ENCODE results near the gene RFX4.
"Not testable (repeated sequence)": the region's sequence is repeated elsewhere in the genome, so short reads cannot be mapped to it uniquely, and the experiment has no call there.

RFX4 gene

DNA sequence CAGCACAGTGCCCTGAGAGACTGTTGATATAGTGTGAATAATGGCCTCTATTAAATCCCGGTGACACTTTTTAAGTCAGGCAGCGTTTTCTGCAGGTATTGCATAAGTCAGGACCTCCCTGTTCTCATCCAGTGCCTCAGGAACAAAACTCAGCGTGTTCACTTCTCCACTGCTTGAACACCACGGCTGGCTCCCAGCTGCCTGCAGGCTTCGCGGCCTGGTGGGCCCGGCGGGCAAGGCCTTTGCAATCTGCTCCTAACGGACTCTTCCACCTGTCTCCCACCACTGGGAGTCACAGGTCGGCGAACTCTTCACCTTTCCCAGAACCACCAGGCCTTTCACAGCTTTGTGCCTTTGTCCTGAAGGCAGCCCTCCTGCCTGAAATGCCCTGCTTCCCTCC is 18.7 kb downstream of the RFX4 start:
- ATAC-seq (ENCODE audit: low read depth), result no peak
- Mint-ChIP-seq H3K27ac (no peak overlapping the region), H3K27me3 (peaks cover 18% of the 10 kb centered on the region), H3K9me3 (no peaks in the 10 kb centered on the region), H3K36me3 (no peaks in the 10 kb centered on the region), H3K4me1 (peaks cover 2% of the 10 kb centered on the region), H3K4me3 (no peak overlapping the region)
- no peak for DNase-seq (ENCODE audit: low spot score in 2 of 2)

DNA sequence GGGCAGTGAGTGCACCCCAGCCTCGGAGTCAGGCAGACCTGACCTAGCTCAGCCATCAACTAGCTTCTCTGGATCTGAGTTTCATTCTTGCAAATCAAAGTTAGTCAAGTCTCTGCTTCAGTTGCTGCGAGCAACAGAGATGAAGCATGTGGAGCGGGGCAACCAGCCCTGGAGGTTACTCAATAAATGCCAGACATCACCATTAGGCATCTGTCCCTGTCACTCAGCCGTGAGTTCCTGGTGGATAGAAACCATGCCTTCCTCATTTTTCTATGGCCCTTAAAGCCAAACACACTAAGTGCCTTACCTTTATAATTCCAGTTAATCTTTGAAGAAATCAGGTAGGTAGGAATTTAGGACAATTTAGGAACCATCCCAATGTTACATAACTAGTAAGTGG is 19.3 kb downstream of the RFX4 start:
- H3K9me3 Mint-ChIP-seq, result no peaks in the 10 kb centered on the region
- H3K36me3 Mint-ChIP-seq, result no peaks in the 10 kb centered on the region
- H3K4me3 Mint-ChIP-seq, result no peak overlapping the region
- peaks cover 2% of the 10 kb centered on the region for H3K4me1 Mint-ChIP-seq
- DNase-seq (ENCODE audit: low spot score in 2 of 2), result no peak
- no peak overlapping the region for H3K27ac Mint-ChIP-seq
- ATAC-seq (ENCODE audit: low read depth), result no peak
- peaks cover 18% of the 10 kb centered on the region for H3K27me3 Mint-ChIP-seq

DNA sequence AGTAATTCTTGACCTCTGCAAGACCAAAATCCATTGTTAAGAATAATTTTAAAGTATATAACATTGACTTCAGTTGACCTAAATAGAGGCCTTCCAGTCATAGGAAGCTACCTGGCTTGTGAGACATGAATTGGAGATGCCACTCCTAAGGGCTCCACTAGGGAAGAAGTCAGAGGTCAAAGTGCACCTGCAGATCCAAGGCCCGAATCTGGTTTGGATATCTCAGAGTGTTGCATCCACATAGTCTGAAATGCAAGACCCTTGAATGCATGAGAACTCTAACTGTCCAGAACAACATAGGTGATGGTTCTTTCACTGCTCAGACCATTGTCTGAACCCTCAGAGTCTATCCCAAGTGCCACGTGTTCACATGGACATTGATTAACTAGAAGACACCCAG is 22.4 kb downstream of the RFX4 start:
- Mint-ChIP-seq H3K27ac (no peak overlapping the region), H3K27me3 (peaks cover 13% of the 10 kb centered on the region), H3K4me1 (peaks cover 2% of the 10 kb centered on the region), H3K9me3 (peaks cover under 1% of the 10 kb centered on the region), H3K4me3 (no peak overlapping the region), H3K36me3 (peaks cover under 1% of the 10 kb centered on the region)
- no peak for ATAC-seq (ENCODE audit: low read depth)
- DNase-seq (ENCODE audit: low spot score in 2 of 2), result no peak

DNA sequence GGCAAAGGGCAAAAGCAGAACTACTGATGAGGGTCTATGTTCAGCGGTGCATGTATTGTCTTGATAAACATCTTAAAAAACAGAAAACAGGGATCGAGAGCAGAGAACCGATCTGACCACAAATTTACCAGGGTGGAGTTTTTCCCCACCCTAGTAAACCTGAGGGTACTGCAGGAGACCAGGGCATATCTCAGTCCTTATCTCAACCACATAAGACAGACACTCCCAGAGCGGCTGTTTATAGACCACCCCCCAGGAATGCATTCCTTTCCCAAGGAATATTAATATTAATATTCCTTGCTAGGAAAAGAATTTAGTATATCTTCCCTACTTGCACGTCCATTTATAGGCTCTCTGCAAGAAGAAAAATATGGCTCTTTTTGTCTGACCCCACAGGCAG is 37.8 kb downstream of the RFX4 start:
- not testable (repeated sequence) for ATAC-seq (ENCODE audit: low read depth); H3K4me1 Mint-ChIP-seq; H3K27ac Mint-ChIP-seq; H3K4me3 Mint-ChIP-seq; DNase-seq (ENCODE audit: low spot score in 2 of 2); H3K36me3 Mint-ChIP-seq; H3K27me3 Mint-ChIP-seq
- peaks cover 13% of the 10 kb centered on the region for H3K9me3 Mint-ChIP-seq

DNA sequence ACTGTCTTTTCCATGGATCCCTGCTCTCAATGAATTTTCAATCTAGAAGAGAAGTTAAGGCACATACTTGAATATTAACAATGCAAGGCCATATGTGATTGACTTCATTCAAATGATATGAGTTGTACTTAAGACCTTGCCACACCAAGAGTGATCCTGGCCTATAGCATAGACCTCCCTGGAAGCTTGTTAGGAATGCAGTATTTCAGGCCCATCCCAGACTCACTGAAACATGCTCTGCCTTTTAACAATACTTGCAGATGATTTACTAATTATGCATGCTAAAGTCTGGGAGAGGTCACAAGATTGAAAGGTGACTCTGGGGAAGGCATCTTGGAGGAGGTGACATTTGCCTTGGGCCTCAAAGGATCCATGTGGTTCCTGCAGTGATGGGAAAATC is 43.2 kb downstream of the RFX4 start:
- ATAC-seq (ENCODE audit: low read depth) (no peak), DNase-seq (ENCODE audit: low spot score in 2 of 2) (no peak)
- H3K27me3 Mint-ChIP-seq, result peaks cover 5% of the 10 kb centered on the region
- no peaks in the 10 kb centered on the region for H3K9me3 Mint-ChIP-seq
- no peaks in the 10 kb centered on the region for H3K36me3 Mint-ChIP-seq
- no peak overlapping the region for H3K4me3 Mint-ChIP-seq
- H3K4me1 Mint-ChIP-seq, result no peaks in the 10 kb centered on the region
- no peak overlapping the region for H3K27ac Mint-ChIP-seq

DNA sequence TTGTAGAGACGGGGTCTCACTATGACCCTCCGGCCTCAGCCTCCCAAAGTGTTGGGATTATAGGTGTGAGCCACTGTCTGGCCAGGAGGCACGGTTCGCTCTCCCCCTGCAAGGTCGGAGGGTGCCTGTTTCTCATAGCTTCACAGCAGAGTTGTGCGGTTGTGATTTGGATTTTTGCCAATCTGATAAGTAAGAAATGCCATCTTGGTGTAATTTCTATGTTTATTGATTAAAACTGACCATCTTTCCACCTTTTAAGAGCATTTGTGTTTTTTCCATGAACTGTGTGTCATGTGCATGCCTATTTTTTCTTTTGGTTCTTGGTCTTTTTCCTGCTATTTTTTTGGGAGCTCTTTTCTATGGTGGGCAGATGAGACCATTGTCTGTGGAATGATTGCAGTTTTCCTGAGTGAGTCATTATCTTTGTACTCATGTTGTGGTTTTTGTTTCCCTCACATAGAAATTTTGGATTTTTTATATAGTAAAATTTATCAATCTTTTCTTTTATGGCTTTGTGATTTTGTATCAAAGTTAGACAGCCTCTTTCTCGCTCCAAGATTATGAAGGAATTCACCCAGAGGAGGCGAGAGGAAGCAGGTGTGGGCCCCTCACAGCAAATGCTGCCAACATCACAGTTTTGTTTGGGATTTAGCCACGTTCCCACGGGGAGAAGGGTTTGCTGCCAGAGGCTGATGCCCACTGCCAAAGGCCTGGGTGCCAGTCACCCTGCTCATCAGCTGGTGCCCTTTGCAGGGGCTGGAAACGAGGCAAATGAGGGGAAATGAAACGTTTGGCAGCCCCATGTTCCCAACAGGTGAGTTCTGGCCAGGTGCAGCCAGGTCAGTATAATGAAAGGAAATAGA is 47.2 kb downstream of the RFX4 start:
- no peak for DNase-seq (ENCODE audit: low spot score in 2 of 2)
- no peak overlapping the region for H3K4me3 Mint-ChIP-seq
- peaks cover 7% of the 10 kb centered on the region for H3K27me3 Mint-ChIP-seq
- H3K4me1 Mint-ChIP-seq, result no peaks in the 10 kb centered on the region
- ATAC-seq (ENCODE audit: low read depth), result no peak
- no peaks in the 10 kb centered on the region for H3K36me3 Mint-ChIP-seq
- no peak overlapping the region for H3K27ac Mint-ChIP-seq
- no peaks in the 10 kb centered on the region for H3K9me3 Mint-ChIP-seq

DNA sequence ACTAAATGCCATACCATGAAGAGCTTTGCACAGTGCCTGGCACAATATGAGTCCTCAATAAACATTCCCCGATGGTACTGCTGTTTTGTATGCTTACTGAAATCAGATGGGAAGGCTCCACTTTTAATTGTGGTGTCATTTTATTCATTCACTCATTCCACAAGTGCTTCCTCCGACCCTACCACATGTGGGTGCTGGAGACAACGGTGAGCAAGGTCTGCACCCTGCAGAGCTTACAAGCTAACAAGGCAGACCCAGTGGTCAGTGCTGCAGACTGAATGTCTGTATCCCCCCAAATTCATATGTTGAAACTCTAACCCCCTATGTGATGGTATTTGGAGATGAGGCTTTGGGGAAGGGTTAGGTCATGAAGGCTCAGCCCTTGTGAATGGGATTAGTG is 48.3 kb downstream of the RFX4 start:
- peaks cover 8% of the 10 kb centered on the region for H3K27me3 Mint-ChIP-seq
- H3K9me3 Mint-ChIP-seq, result no peaks in the 10 kb centered on the region
- ATAC-seq (ENCODE audit: low read depth) (no peak), DNase-seq (ENCODE audit: low spot score in 2 of 2) (no peak)
- H3K4me3 Mint-ChIP-seq, result no peak overlapping the region
- no peak overlapping the region for H3K27ac Mint-ChIP-seq
- no peaks in the 10 kb centered on the region for H3K4me1 Mint-ChIP-seq
- no peaks in the 10 kb centered on the region for H3K36me3 Mint-ChIP-seq

DNA sequence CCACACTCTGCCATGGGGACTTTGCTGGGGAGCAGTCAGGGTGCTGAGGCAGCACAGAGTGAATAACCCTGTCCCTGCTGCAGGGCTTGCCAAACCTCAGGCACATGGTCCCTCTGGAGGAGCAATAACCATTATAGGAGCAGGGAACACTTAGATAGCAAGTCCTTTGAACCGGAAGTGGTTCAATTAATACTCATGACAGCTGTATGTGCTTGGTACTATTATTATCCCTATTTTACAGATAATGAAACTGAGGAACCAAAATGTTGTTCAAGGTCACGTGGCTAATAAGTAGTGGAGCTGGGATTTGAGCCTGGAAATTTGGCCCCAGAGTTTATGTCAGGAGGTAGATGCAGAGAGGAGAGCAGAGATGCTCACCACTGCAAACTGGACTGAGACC is 49.0 kb downstream of the RFX4 start:
- no peaks in the 10 kb centered on the region for H3K4me1 Mint-ChIP-seq
- ATAC-seq (ENCODE audit: low read depth) (no peak), DNase-seq (ENCODE audit: low spot score in 2 of 2) (no peak)
- no peak overlapping the region for H3K4me3 Mint-ChIP-seq
- H3K27ac Mint-ChIP-seq, result no peak overlapping the region
- H3K9me3 Mint-ChIP-seq, result no peaks in the 10 kb centered on the region
- peaks cover 12% of the 10 kb centered on the region for H3K27me3 Mint-ChIP-seq
- H3K36me3 Mint-ChIP-seq, result no peaks in the 10 kb centered on the region

DNA sequence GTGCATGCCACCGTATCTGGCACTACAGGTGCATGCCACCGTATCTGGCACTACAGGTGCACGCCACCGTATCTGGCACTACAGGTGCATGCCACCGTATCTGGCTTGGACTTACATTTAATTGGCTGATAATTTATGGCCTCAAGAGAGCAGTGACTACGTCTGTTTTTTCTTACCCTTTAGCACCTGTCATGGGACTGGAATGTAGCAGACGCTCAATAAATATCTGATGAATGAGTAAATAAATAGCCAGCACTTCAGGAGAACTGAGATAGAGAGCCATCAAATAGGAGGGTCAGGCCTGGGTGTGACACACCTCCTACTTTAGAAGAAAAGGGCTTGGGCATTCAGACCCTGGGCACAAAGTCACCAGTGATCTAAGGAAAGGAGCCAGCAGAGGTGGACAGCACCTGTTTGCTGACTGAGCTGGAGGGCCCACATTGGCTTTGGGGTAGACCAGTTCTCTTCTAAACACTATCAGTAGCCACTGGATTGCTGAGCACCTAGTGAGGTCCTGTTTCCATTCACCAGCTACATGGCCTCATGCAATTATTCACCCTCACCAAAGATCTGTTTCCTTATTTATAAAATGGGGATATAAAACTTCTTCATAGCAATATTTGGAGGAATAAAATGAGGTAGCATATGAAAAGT is 50.1 kb downstream of the RFX4 start:
- no peak overlapping the region for H3K4me3 Mint-ChIP-seq
- H3K27ac Mint-ChIP-seq, result no peak overlapping the region
- DNase-seq (ENCODE audit: low spot score in 2 of 2) (no peak), ATAC-seq (ENCODE audit: low read depth) (no peak)
- no peaks in the 10 kb centered on the region for H3K36me3 Mint-ChIP-seq
- no peaks in the 10 kb centered on the region for H3K4me1 Mint-ChIP-seq
- no peaks in the 10 kb centered on the region for H3K9me3 Mint-ChIP-seq
- peaks cover 12% of the 10 kb centered on the region for H3K27me3 Mint-ChIP-seq

DNA sequence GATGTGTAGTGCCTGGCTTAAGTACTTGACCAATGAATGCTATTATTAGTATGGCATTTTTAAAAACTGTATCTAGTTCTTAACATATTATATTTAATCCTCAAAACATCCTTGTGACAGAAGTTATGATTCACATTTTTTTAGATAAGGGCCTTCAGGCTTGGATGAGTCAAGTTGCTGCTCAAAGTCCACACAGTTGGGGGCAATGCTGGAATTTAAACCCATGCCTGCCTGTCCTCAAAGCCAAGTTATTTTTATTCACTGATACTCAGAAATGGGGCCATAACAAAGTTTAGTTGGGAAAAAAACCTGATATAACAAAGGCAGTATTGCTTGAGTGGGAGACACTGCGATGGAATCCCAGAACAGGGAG is 50.6 kb downstream of the RFX4 start:
- Mint-ChIP-seq H3K27ac (no peak overlapping the region), H3K4me3 (no peak overlapping the region)

DNA sequence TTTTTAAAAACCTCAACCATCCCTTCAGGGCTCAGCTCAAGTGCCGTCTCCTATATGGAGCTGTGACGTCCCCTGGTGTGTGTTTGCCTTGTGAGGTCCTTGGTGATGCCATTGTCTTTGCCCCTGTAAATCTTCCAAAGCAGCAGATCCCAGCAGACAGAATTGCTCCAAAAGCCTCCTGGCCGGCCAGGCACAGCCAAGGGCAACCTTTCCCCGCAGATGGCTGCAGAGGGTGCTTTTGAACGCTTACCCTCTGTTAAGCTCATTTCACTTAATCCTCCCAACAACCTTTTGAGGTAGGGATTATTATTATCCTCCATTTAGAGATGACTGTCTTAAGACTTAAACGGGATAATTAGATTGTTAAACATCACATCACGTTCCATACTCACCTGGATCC is 51.4 kb downstream of the RFX4 start:
- no peak for ATAC-seq (ENCODE audit: low read depth)
- Mint-ChIP-seq H3K36me3 (no peaks in the 10 kb centered on the region), H3K4me1 (no peaks in the 10 kb centered on the region), H3K27me3 (peaks cover 14% of the 10 kb centered on the region), H3K9me3 (peaks cover under 1% of the 10 kb centered on the region), H3K4me3 (no peak overlapping the region), H3K27ac (no peak overlapping the region)
- DNase-seq (ENCODE audit: low spot score in 2 of 2), result no peak

More for the DNA sequence above, 50.6 kb downstream of the RFX4 start:
- Mint-ChIP-seq H3K27me3 (peaks cover 12% of the 10 kb centered on the region), H3K4me1 (no peaks in the 10 kb centered on the region), H3K9me3 (no peaks in the 10 kb centered on the region), H3K36me3 (no peaks in the 10 kb centered on the region)
- no peak for ATAC-seq (ENCODE audit: low read depth)
- DNase-seq (ENCODE audit: low spot score in 2 of 2), result no peak

DNA sequence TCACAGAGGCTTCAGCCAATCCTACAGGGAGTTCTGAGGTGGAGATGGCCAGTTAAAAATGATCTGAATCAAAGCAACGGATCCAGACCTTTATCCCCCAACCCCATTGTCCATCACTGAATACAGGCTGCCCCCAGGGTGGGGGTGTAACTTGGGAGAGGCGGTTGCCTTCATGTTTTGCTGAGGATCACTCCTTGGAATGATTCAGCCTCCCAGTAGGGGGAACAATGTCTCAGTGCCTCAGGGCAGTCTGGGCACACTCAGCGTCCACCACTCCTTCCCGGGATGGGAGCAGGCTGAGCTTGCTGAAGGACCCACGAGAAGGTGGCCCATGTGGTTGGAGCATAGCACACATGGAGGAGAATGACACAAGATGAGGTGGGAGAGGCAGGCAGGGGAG is 60.2 kb downstream of the RFX4 start:
- Mint-ChIP-seq H3K27ac (no peak overlapping the region), H3K9me3 (peaks cover 2% of the 10 kb centered on the region), H3K36me3 (no peaks in the 10 kb centered on the region), H3K4me1 (no peaks in the 10 kb centered on the region), H3K4me3 (no peak overlapping the region), H3K27me3 (peaks cover 11% of the 10 kb centered on the region)
- ATAC-seq (ENCODE audit: low read depth) (no peak), DNase-seq (ENCODE audit: low spot score in 2 of 2) (no peak)

DNA sequence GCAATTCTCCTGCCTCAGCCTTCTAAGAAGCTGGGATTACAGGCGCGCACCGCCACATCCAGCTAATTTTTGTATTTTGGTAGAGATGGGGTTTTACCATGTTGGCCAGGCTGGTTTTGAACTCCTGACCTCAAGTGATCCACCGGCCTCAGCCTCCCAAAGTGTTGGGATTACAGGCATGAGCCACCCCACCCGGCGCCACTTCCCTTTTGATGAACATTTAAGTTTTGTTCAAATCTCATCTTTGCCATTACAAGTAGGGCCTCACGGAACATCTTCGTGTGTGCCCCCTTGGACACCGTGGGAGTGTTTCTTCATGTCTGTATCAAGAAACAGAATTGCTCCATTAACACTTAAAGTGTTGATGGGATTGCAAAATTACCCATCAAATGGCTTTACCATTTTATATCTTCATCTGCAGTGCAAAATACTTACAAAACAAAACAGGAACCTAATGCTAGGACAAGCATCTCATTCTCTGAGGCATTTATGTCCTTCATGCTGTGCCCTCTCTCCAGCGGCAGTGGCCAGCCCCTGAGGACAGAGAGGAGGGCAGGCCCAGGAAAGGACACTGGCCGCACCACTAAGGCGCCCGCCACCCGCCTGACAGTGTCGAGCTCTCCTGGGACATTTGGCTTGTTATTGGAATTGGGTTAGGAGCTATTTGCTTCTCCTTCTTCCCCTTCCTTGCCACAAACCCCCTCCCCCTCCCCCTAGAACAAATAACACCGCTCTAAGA is 61.7 kb downstream of the RFX4 start:
- H3K27me3 Mint-ChIP-seq, result peaks cover 11% of the 10 kb centered on the region
- no peaks in the 10 kb centered on the region for H3K9me3 Mint-ChIP-seq
- no peak for ATAC-seq (ENCODE audit: low read depth)
- no peak overlapping the region for H3K4me3 Mint-ChIP-seq
- DNase-seq (ENCODE audit: low spot score in 2 of 2), result no peak
- no peak overlapping the region for H3K27ac Mint-ChIP-seq
- no peaks in the 10 kb centered on the region for H3K4me1 Mint-ChIP-seq
- no peaks in the 10 kb centered on the region for H3K36me3 Mint-ChIP-seq

DNA sequence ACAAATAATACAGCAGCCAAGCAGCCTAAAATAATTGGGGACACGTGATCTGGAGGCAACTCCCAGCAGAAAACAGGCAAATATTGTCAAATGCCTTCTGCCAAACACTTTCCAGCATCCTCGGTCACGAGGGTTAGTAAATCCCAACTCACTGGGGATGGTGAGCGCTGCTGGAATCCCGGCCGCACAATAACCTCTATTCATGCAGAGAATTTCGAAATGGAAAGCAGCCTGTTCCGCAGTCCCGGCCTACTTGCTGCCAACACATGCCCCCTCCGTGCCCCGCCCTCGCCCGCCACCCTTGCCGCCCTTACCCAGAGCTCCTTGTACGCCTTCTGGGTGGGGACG is 62.2 kb downstream of the RFX4 start:
- no peak for ATAC-seq (ENCODE audit: low read depth)
- H3K4me3 Mint-ChIP-seq, result no peak overlapping the region
- H3K36me3 Mint-ChIP-seq, result no peaks in the 10 kb centered on the region
- DNase-seq (ENCODE audit: low spot score in 2 of 2), result no peak
- no peaks in the 10 kb centered on the region for H3K9me3 Mint-ChIP-seq
- no peak overlapping the region for H3K27ac Mint-ChIP-seq
- H3K27me3 Mint-ChIP-seq, result peaks cover 9% of the 10 kb centered on the region
- H3K4me1 Mint-ChIP-seq, result no peaks in the 10 kb centered on the region
